Cardiac fibroblast (primary cell): ENCODE data around the gene PDE8A.

Experiments used
- DNase-seq, 2 donors: peaks; one replicate each; pipeline versions ENCODE4 v3.0.0 to v3.0.0-alpha.2; 2010; ENCODE audit warnings: low read depth in 2 of 2
- H3K4me3 ChIP-seq, 2 donors: replicated peaks in 1 of 2; 1 replicate in 1 of 2; 2 replicates in 1 of 2; pipeline ENCODE4 v1.5.1; 2011; ENCODE audit warnings: low read depth in 2 of 2, low read length in 2 of 2, mild to moderate bottlenecking in 2 of 2, moderate library complexity in 1 of 2
- TF ChIP-seq, protein P1 (sequence below): IDR thresholded peaks from one replicate; pipeline ENCODE4 v1.5.1; 2011; ENCODE audit warnings: low read depth, mild to moderate bottlenecking, low read length, inconsistent platforms

PDE8A gene

GRCh38 chr15:85064710-85065109 lies 83.1 kb downstream of the PDE8A start:
- DNase-seq: no peak
- TF ChIP-seq, protein P1, sequence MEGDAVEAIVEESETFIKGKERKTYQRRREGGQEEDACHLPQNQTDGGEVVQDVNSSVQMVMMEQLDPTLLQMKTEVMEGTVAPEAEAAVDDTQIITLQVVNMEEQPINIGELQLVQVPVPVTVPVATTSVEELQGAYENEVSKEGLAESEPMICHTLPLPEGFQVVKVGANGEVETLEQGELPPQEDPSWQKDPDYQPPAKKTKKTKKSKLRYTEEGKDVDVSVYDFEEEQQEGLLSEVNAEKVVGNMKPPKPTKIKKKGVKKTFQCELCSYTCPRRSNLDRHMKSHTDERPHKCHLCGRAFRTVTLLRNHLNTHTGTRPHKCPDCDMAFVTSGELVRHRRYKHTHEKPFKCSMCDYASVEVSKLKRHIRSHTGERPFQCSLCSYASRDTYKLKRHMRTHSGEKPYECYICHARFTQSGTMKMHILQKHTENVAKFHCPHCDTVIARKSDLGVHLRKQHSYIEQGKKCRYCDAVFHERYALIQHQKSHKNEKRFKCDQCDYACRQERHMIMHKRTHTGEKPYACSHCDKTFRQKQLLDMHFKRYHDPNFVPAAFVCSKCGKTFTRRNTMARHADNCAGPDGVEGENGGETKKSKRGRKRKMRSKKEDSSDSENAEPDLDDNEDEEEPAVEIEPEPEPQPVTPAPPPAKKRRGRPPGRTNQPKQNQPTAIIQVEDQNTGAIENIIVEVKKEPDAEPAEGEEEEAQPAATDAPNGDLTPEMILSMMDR: no peak
- H3K4me3 ChIP-seq: no peak overlapping the region

DNA sequence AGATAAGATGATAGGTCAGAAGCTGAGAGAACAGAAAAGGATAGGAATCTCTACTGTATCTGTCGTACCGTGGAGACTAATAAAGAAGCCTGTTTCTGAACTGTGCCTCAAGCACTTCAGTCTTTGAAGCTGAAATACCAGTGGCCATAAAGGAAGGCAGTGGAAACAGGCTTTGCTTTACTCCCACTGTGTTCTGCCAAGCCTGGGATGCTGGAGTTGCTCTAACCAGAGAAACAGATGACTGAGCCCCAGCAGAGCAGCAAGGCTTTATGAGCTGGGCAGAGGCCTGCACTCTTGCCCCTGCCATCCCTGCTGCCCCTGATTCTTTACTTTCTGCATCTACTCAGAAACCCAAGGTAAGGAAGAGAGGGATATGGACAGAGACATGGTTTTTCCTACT lies 89.4 kb downstream of the PDE8A start:
- no peak overlapping the region for H3K4me3 ChIP-seq
- DNase-seq: no peak
- TF ChIP-seq, protein P1: no peak

GRCh38 chr15:85071504-85071903 lies 89.8 kb downstream of the PDE8A start:
- TF ChIP-seq, protein P1: no peak
- H3K4me3 ChIP-seq: no peak overlapping the region
- no peak for DNase-seq

DNA sequence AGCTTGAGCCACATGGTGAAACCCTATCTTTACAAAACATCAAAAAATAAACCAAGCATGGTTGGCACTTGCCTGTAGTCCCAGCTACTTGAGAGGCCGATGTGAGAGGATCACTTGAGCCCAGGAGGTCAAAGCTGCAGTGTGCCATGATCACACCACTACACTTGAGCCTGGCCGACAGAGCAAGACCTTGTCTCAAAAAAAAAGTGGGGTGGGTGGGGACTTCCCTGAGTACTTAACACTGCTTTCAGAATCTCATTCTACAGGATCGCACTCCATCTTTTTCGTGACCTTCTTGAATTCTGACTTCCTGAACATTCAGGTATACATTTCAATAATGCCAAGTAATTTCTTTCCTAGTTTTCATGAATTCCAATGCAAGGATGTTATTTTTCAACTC lies 91.3 kb downstream of the PDE8A start:
- H3K4me3 ChIP-seq: no peak overlapping the region
- DNase-seq: no peak
- TF ChIP-seq, protein P1: no peak

- H3K4me3 ChIP-seq: no peak overlapping the region
- peak in 1 of 2 donors; percentile 17 for DNase-seq
- TF ChIP-seq, protein P1: no peak
Observed at GRCh38 chr15:85073556-85074194, 92.0 kb downstream of the PDE8A start.

DNA sequence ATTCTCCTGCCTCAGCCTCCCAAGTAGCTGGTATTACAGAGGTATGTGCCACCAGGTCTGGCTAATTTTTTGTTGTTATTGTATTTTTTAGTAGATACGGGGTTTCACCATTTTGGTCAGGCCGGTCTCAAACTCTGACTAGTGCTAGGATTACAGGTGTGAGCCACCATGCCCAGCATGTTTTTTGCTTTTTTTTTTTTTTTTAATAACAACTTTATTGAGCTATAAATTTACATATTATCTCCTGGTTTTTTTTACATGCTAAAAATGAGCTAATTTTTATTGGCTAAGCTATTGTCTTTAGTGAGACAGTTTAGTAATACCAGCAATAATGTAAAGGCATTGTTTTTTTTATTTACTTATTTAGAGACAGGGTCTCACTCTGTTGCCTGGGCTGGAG lies 105.2 kb downstream of the PDE8A start:
- H3K4me3 ChIP-seq: no peak overlapping the region
- no peak for DNase-seq
- TF ChIP-seq, protein P1: no peak

GRCh38 chr15:85088300-85088699 lies 106.6 kb downstream of the PDE8A start:
- TF ChIP-seq, protein P1: no peak
- DNase-seq: no peak
- H3K4me3 ChIP-seq: no peak overlapping the region
